ENCODE results near the gene BRCA2. TPM values are rescaled to one million over a fixed set of nuclear protein-coding genes. Genes with fewer than 3 reads are reported as not detected.
"Not testable (repeated sequence)": the region's sequence is repeated elsewhere in the genome, so short reads cannot be mapped to it uniquely, and the experiment has no call there.

BRCA2 gene
- polyA plus RNA-seq, 3 donors = 7.3 to 9.6 (median 8.6) TPM

DNA sequence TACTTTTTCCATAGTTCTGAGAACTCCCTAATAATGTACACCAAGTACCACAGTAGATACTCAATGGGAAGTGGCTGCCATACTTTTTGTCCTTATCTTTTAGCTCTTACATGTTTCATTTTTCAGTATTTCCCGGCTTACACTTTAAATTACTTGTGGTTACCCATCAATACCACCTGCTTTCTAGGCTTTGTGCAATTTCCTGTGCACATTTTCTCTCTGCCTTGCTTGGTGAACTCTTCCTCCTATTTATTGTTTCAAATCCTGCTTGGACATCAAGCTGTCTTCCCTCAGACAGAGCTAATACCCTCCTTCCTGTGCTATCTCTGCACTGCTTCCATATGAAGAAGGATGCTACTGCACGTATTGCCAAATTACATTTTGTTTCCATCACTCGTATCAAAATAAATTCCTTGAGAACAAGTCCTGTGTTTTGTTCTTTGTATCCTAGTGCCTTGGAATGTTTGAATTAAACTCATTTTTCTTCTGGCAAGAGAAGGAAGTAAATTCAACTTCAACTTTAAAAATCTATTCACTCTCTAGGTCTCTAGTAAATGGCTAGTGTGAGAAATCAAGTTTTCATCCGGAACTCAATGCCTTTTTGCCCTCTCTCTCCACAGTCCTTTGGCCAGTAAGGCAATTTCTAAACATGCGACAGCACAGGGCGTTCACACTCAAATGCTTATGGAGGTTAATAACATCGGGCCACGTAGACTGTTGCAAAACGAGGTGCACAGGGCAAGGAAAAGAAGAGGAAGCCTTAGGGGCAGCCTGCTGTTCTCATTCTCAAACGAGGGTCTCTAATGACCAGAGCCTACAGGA is 5.8 kb upstream of the BRCA2 start:
- DNase-seq (ENCODE audit: low read depth in 3 of 3, low spot score in 2 of 3) = no peak

DNA sequence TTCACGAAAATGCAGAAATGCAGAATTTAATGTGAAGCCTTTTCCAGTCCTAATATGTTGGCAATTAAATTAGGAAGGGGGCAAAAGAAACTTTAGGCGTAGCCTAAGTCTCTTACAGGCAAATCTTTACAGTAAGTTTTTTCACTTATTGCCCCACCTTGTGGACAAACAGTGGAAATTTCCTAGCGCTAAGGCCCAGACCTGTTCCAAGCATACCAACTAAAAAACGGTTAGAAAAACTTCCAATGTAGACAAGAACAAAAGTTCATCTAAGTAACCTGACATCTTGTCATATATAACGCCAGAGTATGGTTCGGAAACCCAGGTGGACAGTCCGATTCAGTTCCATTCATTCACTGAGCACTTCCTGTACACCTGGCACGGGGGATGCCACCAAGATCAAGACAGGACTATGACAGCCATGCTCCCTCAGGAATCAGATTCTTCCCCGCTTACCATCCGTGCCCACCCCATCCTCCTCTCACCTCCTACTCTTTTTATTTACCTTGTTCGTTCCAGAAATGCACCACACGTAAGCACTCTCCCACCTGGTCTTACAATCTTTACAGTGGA is 5.1 kb upstream of the BRCA2 start:
- DNase-seq (ENCODE audit: low read depth in 3 of 3, low spot score in 2 of 3) = peak; percentile 37 to 52 (median 40)

DNA sequence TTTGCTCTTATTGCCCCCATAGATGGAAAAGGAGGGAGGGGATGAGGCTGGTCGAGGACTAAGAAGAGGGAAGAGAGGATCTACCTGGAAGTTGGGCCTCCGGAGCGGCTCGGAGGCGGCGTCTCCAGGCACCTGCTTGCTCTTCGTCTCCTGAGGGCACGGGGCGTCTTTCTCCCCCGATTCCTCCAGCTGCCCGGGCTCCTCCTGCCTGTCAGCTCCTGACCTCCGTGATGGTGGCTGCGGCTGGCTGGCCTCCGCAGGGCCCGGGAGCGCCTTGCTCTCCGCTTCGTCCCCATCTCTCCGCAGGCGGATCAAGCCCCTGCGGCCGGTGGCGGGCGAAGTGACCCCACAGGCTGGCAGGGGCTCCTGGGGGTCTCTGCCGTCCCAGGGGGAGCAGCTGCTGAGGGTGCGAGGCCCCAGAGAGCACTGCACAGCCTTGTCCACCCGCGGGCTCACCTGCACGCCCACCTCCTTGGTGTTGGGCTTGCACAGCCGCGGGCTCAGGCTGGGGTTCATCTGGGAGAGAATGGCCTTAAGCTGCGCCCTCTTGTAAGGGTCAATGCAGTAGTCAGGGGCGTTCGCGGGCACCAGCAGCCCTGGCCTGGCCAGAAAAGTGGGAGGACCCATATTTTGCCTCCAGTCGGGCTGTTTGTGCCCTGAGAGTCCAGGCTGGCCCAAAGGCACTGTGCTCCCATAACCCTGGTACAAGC is 4.0 kb upstream of the BRCA2 start:
- no peak for DNase-seq (ENCODE audit: low read depth in 3 of 3, low spot score in 2 of 3)

DNA sequence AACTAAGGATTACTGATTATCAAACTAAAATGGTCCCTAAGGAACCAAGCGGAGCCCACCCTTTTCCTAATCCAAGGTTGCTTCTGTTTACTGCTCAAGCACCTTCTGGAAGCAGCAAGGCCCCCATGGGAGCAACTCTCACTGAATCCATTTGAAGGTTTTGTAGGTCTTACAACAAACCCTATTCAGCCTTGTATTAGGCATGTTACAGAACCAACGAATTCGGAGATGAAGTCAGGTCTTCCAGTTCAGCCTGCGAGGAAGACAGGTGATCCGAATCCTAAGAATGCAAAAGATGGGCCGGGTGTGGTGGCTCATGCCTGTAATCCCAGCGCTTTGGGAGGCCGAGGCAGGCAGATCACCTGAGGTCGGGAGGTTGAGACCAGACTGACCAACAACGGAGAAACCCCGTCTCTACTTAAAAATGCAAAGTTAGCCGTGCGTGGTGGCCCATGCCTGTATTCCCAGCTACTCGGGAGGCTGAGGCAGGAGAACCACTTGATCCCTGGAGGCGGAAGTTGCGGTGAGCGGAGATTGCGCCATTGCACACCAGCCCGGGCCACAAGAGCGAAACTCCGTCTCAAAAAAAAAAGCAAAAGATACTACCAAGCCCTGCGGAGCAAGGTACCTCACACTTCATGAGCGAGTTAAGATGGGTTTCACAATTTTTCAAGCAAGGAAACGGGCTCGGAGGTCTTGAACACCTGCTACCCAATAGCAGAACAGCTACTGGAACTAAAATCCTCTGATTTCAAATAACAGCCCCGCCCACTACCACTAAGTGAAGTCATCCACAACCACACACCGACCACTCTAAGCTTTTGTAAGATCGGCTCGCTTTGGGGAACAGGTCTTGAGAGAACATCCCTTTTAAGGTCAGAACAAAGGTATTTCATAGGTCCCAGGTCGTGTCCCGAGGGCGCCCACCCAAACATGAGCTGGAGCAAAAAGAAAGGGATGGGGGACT is 754 bp upstream of the BRCA2 start:
- peak in 2 of 3 donors; percentile 42 to 55 for DNase-seq (ENCODE audit: low read depth in 3 of 3, low spot score in 2 of 3)

DNA sequence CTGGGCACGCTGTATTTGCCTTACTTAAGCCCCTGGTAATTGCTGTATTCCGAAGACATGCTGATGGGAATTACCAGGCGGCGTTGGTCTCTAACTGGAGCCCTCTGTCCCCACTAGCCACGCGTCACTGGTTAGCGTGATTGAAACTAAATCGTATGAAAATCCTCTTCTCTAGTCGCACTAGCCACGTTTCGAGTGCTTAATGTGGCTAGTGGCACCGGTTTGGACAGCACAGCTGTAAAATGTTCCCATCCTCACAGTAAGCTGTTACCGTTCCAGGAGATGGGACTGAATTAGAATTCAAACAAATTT is 676 bp downstream of the BRCA2 start:
- peak in 1 of 3 donors; percentile 76 for DNase-seq (ENCODE audit: low read depth in 3 of 3, low spot score in 2 of 3)

DNA sequence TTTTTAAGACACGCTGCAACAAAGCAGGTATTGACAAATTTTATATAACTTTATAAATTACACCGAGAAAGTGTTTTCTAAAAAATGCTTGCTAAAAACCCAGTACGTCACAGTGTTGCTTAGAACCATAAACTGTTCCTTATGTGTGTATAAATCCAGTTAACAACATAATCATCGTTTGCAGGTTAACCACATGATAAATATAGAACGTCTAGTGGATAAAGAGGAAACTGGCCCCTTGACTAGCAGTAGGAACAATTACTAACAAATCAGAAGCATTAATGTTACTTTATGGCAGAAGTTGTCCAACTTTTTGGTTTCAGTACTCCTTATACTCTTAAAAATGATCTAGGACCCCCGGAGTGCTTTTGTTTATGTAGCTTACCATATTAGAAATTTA is 1.2 kb downstream of the BRCA2 start:
- DNase-seq (ENCODE audit: low read depth in 3 of 3, low spot score in 2 of 3) = peak in 1 of 3 donors; percentile 1

DNA sequence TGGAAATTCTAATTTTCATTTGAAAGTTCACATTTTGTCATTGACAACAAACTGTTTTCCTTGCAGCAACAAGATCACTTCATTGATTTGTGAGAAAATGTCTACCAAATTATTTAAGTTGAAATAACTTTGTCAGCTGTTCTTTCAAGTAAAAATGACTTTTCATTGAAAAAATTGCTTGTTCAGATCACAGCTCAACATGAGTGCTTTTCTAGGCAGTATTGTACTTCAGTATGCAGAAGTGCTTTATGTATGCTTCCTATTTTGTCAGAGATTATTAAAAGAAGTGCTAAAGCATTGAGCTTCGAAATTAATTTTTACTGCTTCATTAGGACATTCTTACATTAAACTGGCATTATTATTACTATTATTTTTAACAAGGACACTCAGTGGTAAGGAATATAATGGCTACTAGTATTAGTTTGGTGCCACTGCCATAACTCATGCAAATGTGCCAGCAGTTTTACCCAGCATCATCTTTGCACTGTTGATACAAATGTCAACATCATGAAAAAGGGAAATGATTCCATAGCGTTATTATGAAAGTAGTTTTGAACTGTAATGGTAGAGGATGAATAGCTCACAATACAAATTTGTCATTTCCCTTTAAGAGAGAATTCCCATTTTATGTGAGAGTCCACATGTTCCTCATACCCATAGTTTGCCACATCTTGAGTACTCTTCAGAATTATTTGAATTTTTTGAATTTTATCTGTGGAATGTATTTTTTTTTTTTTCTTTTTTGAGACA is 2.6 kb downstream of the BRCA2 start:
- DNase-seq (ENCODE audit: low read depth in 3 of 3, low spot score in 2 of 3) = no peak

DNA sequence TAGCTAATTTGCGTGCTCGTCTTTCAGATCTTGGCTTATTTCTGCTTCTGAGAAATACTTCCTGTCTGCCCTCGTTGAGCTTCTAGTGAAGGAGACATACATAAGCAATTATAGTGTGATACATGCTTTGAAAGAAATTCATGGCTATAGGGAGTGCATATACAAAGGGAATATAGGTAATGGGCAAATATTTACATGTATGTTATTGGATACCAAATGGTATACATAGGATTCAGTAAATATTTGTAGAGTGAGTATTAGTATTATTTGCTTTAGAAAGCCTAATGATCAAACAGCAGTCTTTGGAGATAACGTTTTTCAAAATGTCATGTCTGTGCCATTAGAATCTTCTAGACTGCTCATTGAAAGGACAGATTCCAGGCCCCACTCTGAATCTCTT is 5.2 kb downstream of the BRCA2 start:
- no peak for DNase-seq (ENCODE audit: low read depth in 3 of 3, low spot score in 2 of 3)

DNA sequence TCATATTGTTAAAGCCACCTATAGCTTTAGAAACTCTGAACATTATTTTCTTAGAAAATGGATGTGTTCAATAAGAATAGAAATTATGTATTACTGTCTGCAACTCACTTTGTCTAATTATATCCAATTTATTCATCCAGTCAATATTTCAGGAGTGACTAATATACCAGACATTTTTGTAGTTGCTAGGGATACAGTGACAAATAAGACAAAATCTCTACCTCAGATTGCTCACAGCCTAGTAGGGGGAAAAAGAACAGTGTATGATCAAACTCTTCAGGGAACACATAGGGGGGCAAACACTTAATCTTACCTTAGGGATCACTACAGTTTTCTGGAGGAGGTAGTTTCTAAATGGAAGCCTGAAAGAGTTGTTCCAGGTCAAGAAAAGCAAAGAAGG is 8.6 kb downstream of the BRCA2 start:
- no peak for DNase-seq (ENCODE audit: low read depth in 3 of 3, low spot score in 2 of 3)

DNA sequence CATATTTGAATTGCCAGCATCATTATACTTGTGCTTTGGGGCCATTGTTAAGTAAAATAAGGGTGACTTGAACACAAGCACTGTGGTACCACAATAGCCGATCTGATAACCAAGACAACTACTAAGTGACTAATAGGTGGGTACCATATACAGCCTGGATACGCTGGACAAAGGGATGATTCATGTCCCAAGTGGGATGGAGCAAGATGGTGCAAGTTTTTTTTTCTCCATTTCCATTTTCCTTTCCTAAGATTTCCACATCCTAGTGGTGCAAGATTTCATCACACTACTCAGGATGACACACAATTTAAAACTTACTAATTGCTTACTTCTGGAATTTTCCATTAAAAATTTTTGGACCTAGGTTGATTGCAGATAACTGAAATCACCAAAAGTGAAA is 15.1 kb downstream of the BRCA2 start:
- DNase-seq (ENCODE audit: low read depth in 3 of 3, low spot score in 2 of 3) = no peak

DNA sequence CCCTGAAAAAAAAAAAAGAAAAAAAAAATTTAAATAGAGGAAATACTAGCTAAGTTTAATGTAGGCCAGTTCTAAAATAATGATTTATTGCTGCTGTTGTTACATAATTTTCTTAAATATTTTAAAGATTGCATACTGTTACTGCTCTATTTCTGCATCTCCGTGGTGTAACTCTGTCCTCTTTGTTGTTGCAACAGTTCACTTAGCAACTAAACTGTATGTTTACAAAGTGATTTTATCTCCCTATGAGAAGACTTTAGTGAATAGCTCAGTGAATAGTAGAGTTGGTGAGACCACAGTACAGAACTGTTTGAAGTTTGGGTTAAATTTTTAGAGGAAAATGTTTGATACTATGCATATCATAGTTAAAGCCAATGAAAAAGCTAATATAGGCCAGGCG is 19.4 kb downstream of the BRCA2 start:
- no peak for DNase-seq (ENCODE audit: low read depth in 3 of 3, low spot score in 2 of 3)

DNA sequence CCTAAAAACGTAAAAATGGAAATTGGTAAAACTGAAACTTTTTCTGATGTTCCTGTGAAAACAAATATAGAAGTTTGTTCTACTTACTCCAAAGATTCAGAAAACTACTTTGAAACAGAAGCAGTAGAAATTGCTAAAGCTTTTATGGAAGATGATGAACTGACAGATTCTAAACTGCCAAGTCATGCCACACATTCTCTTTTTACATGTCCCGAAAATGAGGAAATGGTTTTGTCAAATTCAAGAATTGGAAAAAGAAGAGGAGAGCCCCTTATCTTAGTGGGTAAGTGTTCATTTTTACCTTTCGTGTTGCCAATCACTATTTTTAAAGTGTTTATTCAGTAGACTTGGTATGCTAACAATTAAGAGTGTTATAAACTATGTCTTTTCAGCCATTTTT is 25.6 kb downstream of the BRCA2 start:
- DNase-seq (ENCODE audit: low read depth in 3 of 3, low spot score in 2 of 3) = no peak

DNA sequence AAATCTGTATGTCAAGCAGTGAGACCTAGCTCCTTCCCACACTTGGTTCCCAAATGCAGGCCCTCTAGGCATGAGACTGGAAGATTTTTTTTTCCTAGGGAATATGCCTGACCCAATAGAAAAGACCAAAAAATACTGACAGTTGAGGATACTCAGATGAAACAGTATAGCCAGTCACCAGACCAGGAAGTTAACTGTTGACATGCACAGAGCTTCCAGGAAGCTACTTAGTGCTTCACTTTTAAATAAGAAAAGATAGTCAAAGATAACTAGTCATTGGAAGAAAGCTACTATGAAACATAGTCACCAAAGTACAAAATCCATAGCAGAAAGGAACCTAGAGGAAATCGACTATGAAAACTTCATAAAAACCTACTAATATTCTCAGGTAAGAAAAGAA is 32.3 kb downstream of the BRCA2 start:
- no peak for DNase-seq (ENCODE audit: low read depth in 3 of 3, low spot score in 2 of 3)

DNA sequence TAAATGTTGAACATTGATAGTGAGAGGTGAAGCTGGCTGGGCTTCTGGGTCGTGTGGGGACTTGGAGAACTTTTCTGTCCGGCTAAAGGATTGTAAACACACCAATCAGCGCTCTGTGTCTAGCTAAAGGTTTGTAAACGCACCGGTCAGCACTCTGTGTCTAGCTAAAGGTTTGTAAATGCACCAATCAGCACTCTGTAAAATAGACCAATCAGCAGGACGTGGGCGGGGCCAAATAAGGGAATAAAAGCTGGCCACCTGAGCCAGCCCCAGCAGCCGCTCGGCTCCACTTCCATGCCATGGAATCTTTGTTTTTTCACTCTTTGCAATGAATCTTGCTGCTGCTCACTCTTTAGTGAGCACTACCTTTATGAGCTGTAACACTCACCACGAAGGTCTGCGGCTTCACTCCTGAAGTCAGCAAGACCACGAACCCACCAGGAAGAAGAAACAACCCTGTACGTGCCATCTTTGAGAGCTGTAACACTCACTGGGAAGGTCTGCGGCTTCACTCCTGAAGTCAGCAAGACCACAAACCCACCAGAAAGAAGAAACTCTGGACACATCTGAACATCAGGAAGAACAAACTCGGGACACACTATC is 35.6 kb downstream of the BRCA2 start:
- DNase-seq (ENCODE audit: low read depth in 3 of 3, low spot score in 2 of 3) = not testable (repeated sequence)

DNA sequence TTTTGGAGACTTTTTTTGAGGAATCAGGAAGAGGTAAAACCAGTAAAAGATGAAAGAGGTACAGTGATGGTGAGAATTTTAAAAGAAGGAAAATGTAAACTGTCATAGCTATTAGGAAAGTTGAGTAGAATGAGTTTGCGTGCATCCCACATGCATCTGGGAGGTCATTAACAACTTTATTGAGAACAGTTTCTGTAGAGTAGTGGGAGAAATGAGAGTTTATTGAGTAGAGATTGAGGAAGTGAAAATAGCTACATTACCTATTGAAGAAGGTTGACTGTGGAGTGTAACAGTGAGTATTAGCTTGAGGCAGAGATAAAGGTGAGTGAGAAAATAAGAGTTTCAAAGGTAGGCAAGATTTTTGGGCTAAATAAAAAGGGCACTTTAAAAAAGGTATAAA is 38.7 kb downstream of the BRCA2 start:
- no peak for DNase-seq (ENCODE audit: low read depth in 3 of 3, low spot score in 2 of 3)

DNA sequence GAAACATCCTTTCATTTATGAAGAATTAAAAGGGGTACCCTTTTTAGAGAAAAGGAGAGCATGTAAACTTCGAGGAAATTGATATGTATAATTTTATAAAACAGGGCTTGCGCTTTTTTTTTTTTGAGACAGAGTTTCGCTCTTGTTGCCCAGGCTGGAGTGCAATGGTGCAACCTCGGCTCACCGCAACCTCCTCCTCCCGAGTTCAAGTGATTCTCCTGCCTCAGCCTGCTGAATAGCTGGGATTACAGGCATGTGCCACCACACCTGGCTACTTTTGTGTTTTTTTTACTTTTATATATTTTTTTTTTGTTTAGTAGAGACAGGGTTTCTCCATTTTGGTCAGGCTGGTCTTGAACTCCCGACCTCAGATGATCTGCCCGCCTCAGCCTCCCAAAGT is 40.6 kb downstream of the BRCA2 start:
- not testable (repeated sequence) for DNase-seq (ENCODE audit: low read depth in 3 of 3, low spot score in 2 of 3)

DNA sequence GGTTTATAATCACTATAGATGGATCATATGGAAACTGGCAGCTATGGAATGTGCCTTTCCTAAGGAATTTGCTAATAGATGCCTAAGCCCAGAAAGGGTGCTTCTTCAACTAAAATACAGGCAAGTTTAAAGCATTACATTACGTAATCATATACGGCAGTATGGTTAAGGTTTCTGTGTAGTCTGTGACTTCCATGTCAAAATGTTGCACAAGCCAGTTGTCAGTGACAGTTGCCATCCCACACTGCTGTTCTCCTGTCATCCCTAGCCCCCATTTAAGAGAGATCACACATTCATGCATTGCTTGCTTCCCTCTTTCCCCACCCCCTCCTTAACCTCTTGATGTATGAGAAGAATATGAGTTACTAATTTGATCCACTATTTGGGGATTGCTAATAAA is 47.3 kb downstream of the BRCA2 start:
- DNase-seq (ENCODE audit: low read depth in 3 of 3, low spot score in 2 of 3) = no peak

DNA sequence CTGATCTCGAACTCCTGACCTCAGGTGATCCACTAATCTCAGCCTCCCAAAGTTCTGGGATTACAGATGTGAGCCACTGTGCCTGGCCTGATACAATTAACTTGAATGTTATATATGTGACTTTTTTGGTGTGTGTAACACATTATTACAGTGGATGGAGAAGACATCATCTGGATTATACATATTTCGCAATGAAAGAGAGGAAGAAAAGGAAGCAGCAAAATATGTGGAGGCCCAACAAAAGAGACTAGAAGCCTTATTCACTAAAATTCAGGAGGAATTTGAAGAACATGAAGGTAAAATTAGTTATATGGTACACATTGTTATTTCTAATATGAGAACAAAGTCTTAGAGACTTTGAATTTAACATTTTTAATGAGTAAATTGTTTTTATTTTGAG is 55.5 kb downstream of the BRCA2 start:
- no peak for DNase-seq (ENCODE audit: low read depth in 3 of 3, low spot score in 2 of 3)

DNA sequence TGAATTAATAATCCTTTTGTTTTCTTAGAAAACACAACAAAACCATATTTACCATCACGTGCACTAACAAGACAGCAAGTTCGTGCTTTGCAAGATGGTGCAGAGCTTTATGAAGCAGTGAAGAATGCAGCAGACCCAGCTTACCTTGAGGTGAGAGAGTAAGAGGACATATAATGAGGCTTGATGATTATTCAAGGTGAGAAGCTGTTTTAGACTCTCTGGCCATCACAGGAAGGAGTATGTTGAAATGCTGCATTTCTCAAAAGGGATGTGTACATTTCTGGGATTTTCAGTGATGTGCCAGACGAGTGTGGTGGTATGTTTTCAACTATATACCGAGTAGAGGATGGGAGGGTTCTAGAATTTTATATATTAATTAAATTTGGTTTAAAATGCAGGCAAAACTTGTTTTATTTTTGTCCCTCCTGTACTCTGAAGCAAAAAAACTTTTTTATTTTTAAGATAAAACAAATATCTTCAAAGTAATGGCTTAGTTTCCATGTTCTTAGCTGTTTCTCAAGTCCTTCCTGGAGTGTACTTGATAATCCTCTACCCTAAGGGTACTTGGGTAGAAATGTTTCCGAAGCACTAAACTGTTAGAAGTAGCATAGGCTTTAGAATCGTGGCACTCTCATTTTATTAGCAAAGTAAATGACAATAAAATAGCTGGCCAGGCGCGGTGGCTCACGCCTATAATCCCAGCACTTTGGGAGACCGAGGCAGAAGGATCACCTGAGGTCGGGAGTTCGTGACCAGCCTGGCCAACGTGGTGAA is 61.5 kb downstream of the BRCA2 start:
- no peak for DNase-seq (ENCODE audit: low read depth in 3 of 3, low spot score in 2 of 3)

All from right renal cortex interstitium (tissue), 3 donors.